ENCODE results near the gene FANCC.
"Not testable (repeated sequence)": the region's sequence is repeated elsewhere in the genome, so short reads cannot be mapped to it uniquely, and the experiment has no call there.

The FANCC gene

GRCh38 chr9:95317119-95317892, at the start of gene FANCC:
Gene FANCC, minus strand, starts transcription at chr9:95317709. Its CDS starts 68,418 bp downstream, at chr9:95249291.
- DNase-seq, result peak; percentile 82

- DNase-seq, result no peak
Observed at GRCh38 chr9:95366731-95367325, 49.3 kb upstream of the FANCC start.

DNA sequence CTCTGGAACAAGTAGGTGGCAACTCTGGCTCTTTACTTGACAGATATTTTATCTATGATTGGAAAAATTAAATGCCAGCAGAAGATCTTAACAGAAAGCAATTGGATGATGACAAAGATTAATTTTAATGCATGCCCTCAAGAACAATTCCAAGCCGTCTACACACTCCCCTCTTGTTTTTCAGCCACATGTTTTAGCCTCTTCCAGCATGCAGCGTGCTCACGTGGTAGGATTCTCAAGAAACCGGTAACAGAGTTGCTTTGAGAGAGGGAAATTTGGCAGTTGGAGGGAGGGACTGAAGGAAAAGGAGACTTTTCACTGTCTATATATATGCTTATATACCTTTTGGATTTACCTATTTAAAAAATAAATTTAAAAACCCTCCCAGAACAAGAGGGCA, 48.3 kb upstream of the FANCC start:
- DNase-seq, result no peak

- no peak for DNase-seq
Observed at GRCh38 chr9:95363051-95363841, 45.7 kb upstream of the FANCC start.

- no peak for DNase-seq
Observed at GRCh38 chr9:95360866-95361265, 43.4 kb upstream of the FANCC start.

- no peak for DNase-seq
Observed at GRCh38 chr9:95357316-95357715, 39.8 kb upstream of the FANCC start.

DNA sequence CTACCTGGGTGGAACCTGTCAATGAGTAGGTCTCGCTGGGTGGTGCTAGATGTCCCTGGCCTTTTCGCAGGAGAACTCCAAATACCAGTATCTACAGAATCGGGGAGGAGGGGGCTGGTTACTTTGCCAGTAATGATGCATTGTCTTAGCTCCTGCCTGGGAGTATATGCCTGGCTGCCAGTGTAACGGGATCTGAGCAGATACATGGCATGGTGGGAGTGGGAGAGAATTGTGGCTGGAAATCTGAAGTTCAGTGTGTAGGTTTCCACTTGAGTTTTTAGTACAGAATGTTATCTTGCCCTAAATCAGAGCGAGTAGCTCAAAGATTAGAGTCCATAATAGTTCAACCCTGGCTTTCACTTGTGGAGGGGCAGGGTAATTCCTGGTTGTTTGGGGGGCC, 38.0 kb upstream of the FANCC start:
- DNase-seq, result no peak

GRCh38 chr9:95351051-95351450, 33.5 kb upstream of the FANCC start:
- no peak for DNase-seq

DNA sequence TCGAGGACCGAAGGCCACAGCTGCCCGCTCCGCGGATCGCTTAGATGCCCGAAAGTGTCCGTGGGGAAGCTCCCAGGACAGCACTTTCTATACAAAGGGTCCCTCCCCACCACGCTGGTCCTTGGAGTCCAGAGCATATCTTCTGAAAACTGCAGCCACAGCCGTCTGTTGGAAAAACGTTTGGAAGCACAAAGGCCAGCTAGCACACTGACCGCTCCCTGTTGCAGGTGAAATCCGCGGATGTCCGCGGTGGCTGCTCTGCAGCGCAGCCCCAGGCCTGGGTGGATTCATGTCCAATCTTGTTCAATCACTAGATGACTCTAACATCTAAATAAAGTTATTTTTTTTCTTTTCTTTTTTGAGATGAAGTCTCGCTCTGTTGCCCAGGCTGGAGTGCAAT, 32.8 kb upstream of the FANCC start:
- DNase-seq, result no peak

DNA sequence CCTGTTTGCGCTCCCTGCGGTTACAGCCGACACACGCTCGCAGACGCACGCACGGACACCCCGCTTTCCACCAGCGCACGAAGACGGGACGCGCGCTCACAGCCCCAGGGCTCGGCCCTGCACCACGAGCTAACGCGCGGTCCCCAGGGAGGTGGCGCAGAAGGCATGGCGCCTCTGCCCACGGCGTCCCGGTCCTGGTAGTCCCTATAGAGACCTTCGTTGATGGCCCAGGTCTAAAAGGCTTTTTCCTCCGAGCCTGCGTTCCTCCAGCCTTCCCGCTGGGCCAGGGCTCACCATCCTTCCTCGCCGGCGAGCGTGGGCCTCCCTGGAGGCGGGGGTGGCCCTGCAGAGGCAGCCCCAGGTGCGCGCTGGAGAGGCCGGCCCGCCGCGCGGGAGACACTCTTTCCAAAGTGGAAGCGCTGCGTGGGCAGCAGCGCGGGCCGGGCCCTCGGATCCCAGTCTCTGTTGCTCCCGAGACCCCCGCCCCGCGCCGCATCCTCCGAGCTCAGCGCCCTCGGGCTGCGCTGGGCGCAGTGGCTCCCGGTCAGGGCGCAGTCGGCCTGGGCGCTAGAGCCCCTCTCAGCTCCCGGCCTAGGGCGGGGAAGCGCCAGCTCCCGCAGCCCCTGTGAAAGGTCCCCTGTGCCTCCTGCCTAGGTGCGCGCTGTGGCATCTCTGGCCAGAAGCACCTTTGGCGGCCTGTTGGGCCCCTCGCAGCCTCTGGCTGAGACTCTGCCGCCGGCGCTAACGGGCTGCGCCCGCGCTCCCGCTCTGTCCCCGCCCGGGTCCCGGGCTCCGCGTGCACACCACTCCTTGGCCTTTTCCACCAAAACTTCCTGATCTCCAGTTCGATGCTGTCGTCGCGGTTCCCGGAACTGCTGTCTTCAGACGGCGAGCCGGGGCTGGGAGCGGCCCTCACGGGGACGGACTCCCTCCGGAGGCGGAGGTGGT, 31.9 kb upstream of the FANCC start:
- DNase-seq, result no peak

DNA sequence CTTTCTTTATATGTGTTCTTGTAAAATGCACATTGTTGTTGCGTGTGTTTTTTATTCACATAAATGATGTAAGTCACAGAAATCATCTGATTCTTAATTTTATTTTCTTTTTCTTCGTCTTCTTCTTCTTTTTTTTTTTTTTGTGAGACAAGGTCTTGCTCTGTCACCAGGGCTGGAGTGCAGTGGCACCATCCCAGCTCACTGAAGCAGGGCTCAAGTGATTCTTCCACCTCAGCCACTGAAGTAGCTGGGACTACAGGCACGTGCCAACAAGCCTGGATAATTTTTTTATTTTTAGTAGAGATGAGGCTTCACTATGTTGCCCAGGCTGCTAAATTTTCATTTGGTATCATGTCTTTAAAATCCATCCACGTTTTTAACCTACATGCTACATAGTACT, 28.5 kb upstream of the FANCC start:
- DNase-seq, result no peak

DNA sequence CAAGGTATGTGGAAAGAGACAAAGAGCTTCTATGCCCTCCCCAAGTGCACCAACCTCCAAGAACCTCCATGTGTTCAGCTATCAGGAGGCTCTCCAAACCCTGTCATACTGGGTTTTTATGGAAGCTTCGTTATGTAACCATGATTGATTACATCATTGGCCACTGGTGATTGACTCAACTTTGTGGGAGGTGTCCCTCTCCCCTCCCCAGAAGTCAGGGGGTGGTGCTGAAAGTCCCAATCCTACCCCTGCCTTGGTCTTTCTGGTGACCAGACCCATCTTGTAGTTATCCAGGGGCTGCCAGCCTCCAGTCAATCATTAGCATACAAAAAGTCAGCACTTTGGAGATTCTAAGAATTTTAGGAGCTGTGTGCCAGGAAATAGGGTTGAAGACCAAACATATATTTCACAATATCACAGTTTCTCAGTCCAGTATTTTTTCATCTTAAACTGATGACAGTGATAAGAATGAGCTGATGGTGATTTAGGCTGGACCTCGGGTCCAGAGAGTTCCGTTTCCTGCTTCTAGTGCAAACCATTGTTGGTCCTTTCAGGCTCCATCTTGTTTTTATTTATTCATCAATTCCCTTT, 27.3 kb upstream of the FANCC start:
- DNase-seq, result no peak

- no peak for DNase-seq
Observed at GRCh38 chr9:95343725-95344287, 26.3 kb upstream of the FANCC start.

DNA sequence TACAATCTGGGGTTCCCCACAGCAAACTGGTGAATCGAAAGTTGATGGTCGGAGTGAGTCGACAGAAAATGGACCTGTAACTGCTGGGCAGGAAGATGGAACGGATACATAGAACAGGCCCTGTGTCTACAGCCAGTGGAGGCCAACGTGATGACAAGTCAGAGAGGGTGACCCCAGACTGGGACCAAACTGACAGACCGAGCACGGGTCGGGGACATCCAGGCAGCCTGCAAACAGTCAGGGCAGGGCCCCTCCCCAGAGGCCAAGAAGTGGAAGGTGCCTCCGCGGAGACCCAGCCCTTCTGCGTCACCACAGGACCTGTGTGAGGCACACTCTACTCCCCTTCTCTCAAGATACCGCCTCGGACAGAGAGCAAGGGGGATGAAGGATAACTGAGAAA, 25.1 kb upstream of the FANCC start:
- DNase-seq, result no peak

GRCh38 chr9:95341293-95341962, 23.9 kb upstream of the FANCC start:
- DNase-seq, result no peak

DNA sequence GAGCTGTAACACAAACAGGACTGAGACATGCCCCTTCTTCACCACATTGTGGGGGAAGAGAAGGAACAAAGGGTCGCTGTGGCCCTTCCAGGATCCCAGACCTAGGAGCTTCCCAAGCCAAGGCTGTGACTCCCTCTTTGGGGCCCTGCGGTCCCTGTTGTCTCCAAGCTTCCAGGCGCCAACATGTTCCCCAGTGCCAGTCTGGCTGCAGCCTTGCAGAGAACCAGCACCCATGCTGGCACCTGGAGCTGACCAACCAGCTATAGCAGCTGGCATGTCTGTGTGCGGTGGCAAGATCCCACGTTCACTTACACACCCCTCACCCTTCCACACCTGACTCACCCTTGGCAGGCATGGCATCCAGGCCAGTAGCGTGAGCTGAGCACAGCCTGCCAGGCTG, 20.7 kb upstream of the FANCC start:
- DNase-seq, result no peak

DNA sequence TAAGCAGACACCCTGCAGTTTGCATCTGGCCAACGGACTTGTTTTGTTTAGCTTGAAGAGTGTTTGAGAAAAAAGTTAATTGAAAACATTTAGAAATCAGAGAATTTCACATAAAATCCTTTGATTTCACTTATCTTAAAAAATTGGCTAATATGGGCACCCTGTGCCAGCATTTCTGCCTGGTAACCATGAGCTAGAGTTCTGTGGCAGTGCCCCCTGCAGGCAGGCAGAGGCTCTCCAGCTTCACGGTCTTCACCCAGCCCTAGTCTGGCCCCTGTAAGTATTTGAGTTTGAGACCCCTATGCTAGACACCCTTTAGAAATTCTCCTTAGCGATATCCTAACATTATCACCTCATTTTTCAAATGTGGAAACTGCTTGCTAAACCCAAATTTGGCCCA, 18.8 kb upstream of the FANCC start:
- DNase-seq, result no peak

DNA sequence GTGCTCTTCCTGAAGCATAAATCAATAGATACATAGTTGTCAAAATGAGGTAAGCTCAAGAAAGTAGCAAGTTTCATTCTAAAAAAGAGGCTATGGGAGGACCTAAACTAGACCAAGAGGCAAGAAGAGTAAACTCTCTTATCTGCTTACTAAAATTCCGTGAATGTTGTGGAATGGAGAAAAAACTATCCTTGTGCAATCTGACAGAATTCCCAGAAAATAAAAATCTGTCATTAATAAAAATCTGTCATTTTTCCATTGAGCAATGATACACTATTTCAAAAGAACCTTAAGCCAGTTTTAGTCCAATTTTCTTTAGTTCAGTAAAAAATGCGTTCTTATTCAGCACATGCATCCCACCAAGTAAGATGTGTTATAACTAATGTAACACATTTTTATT, 15.9 kb upstream of the FANCC start:
- no peak for DNase-seq

- no peak for DNase-seq
Observed at GRCh38 chr9:95332860-95333259, 15.4 kb upstream of the FANCC start.

DNA sequence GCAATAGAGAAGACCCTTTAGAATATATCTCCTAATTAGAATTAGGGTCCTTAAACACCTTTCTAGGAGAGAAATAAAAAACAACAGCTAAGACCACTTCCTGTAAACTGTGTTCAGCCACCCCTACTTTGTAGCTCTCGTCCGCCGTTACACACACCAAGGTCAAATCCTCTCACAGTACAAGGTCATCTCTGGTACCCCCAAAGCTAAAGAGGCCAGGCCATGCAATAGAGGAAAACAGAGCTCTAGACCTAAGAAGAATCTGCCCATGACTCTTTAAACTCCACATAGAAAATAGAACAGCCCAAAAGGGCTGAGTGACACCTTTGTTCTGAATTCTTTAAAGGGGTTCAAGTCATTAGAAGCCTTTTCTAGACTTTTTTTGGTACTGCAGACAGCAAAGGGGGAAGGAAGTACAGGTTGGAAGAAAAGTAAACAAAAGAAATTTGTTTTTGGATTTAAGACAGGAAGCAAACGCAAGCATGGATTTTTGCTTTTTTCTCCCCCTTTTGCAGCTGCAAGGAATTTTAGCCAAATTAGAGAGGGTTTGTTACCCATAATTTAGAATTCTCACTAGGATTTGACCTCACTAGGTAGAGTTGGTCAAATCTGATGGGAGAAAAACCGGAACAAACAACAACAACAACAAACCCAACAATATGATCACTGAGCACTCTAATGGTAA, 13.4 kb upstream of the FANCC start:
- no peak for DNase-seq

DNA sequence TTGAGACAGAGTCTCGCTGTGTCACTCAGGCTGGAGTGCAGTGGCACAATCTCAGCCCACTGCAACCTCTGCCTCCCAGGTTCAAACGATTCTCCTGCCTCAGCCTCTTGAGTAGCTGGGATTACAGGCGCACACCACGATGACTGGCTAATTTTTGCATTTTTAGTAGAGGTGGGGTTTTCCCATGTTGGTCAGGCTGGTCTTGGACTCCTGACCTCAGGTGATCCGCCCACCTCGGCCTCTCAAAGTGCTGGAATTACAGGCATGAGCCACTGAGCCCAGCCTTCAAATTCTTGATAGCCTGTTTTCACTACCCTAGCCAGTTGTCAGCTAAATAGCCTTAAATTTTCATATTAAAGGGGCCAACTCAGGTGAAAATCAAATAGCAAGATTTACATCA, 11.6 kb upstream of the FANCC start:
- not testable (repeated sequence) for DNase-seq
